ENCODE results near the gene TEPSIN.

The TEPSIN gene

GRCh38 chr17:81209141-81209540, 29.7 kb downstream of the TEPSIN start:
- no peak for TF ChIP-seq ZC3H10 (CRISPR knock-in tag; IDR thresholded peaks at IDR 0.05)
- TF ChIP-seq TSHZ2 (CRISPR knock-in tag; IDR thresholded peaks at IDR 0.05), result no peak
- no peak for TF ChIP-seq CREB5 (CRISPR knock-in tag; IDR thresholded peaks at IDR 0.05; ENCODE audit: low read depth)
- TF ChIP-seq ISL1 (CRISPR knock-in tag; IDR thresholded peaks at IDR 0.05), result no peak
- no peak for TF ChIP-seq CSDC2 (CRISPR knock-in tag; IDR thresholded peaks at IDR 0.05)
- TF ChIP-seq PATZ1 (CRISPR knock-in tag; IDR thresholded peaks at IDR 0.05; ENCODE audit: borderline replicate concordance), result no peak
- TF ChIP-seq SNAI2 (CRISPR knock-in tag; IDR thresholded peaks at IDR 0.05), result no peak
- no peak for TF ChIP-seq OSR1 (CRISPR knock-in tag; IDR thresholded peaks at IDR 0.05)
- ATAC-seq, result no peak

- ATAC-seq, result no peak
- TF ChIP-seq GLIS3 (CRISPR knock-in tag; IDR thresholded peaks at IDR 0.05) (no peak), TOX (CRISPR knock-in tag; IDR thresholded peaks at IDR 0.05; ENCODE audit: borderline replicate concordance) (no peak), TSHZ2 (CRISPR knock-in tag; IDR thresholded peaks at IDR 0.05) (no peak), POU6F1 (CRISPR knock-in tag; IDR thresholded peaks at IDR 0.05; ENCODE audit: borderline replicate concordance, low read depth) (no peak), PATZ1 (CRISPR knock-in tag; IDR thresholded peaks at IDR 0.05; ENCODE audit: borderline replicate concordance) (no peak), ZFP3 (CRISPR knock-in tag; IDR thresholded peaks at IDR 0.05) (no peak), ZNF8 (CRISPR knock-in tag; IDR thresholded peaks at IDR 0.05) (no peak), ISL1 (CRISPR knock-in tag; IDR thresholded peaks at IDR 0.05) (no peak), ZFP30 (CRISPR knock-in tag; IDR thresholded peaks at IDR 0.05) (no peak), CSDC2 (CRISPR knock-in tag; IDR thresholded peaks at IDR 0.05) (no peak), TCF4 (CRISPR knock-in tag; IDR thresholded peaks at IDR 0.05; ENCODE audit: borderline replicate concordance) (no peak), ZNF565 (CRISPR knock-in tag; conservative IDR thresholded peaks at IDR 0.05; ENCODE audit: low read depth) (no peak), ARNTL (CRISPR knock-in tag; IDR thresholded peaks at IDR 0.05; ENCODE audit: borderline replicate concordance, low read depth) (no peak), SNAI2 (CRISPR knock-in tag; IDR thresholded peaks at IDR 0.05) (no peak), ZNF70 (CRISPR knock-in tag; IDR thresholded peaks at IDR 0.05) (no peak), BACH2 (CRISPR knock-in tag; IDR thresholded peaks at IDR 0.05; ENCODE audit: borderline replicate concordance) (no peak)
These were observed 30.2 kb downstream of the TEPSIN start for GRCh38 chr17:81208651-81209050.

Data from SK-N-SH treated with all-trans-retinoic acid at 6 μM for 48 hours (cell line).